GM12878 (cell line): ENCODE data around the gene GPC6. TPM values are rescaled to one million over a fixed set of nuclear protein-coding genes. Genes with fewer than 3 reads are reported as not detected.

Experiments
- ATAC-seq: fragments of 200-7000 bp; cut with Tn5 transposase; 3 replicates; pipeline ENCODE4 v1.9.1; 2020; ENCODE audit warnings: mild to moderate bottlenecking, moderate library complexity
- BruUV-seq: library from RNA; stranded (reverse); fragments of 400-500 nt; replicated peaks from 2 replicates; lab custom pipeline; 2021; lab: Mats Ljungman, UMichigan
- CTCF ChIA-PET: fragments of 300-600 bp; sonication (Branson Sonifier 250); formaldehyde crosslinking; extraction: SDS; loops from one replicate; lab custom pipeline; 2021; ENCODE audit warnings: inconsistent platforms; lab: Yijun Ruan, JAX
- POLR2A ChIA-PET: fragments of 350-600 bp; formaldehyde crosslinking; extraction: SDS; loops from one replicate; lab custom pipeline; 2021; ENCODE audit warnings: inconsistent platforms; lab: Charles Lee
- RAD21 ChIA-PET: fragments of 300-600 bp; sonication (Branson Sonifier 250); formaldehyde crosslinking; loops from one replicate; lab custom pipeline; 2023; ENCODE audit warnings: antibody characterized with exemption; ENCODE audit not compliant: unreplicated experiment; lab: Charles Lee
- SMC1A ChIA-PET: fragments of 300-600 bp; sonication (Branson Sonifier 250); formaldehyde crosslinking; loops from one replicate; lab custom pipeline; 2023; ENCODE audit not compliant: unreplicated experiment, uncharacterized antibody; lab: Charles Lee
- DNase-seq: peaks from one replicate; pipeline ENCODE4 v3.0.0-alpha.2; 2011; ENCODE audit warnings: low read depth, low spot score
- FAIRE-seq: peaks from 3 replicates; lab custom pipeline; 2011; peaks lifted over from hg19 to GRCh38; lab: Jason Lieb, UNC
- H2AFZ ChIP-seq: 2 replicates; pipeline ENCODE4 v1.6.0; 2011; ENCODE audit warnings: low read depth, low read length, control low read depth; ENCODE audit not compliant: control insufficient read depth
- H3K27ac ChIP-seq: 2 replicates; pipeline ENCODE4 v1.5.1; 2011; ENCODE audit warnings: control low read depth; ENCODE audit not compliant: control insufficient read depth, insufficient read depth
- H3K27me3 ChIP-seq, 2 experiments: replicated peaks in 1 of 2; 2 replicates each; pipeline versions ENCODE4 v1.6.0 to v1.6.1; 2011; ENCODE audit warnings: low read length in 1 of 2; ENCODE audit not compliant: control insufficient read depth in 2 of 2, insufficient read depth in 2 of 2
- H3K36me3 ChIP-seq, 2 experiments: 2 replicates each; pipeline ENCODE4 v1.5.1; 2011; ENCODE audit warnings: low read length in 1 of 2; ENCODE audit not compliant: control insufficient read depth in 2 of 2, insufficient read depth in 2 of 2
- H3K4me1 ChIP-seq: 2 replicates; pipeline ENCODE4 v1.6.1; 2011; ENCODE audit warnings: mild to moderate bottlenecking, low read length, moderate library complexity, mixed read lengths; ENCODE audit not compliant: control insufficient read depth, insufficient read depth
- H3K4me2 ChIP-seq: 2 replicates; pipeline ENCODE4 v1.6.0; 2011; ENCODE audit warnings: control low read depth; ENCODE audit not compliant: control insufficient read depth, insufficient read depth
- H3K4me3 ChIP-seq: fragments of 200-600 bp; sonication (generic); 2 replicates; pipeline ENCODE4 v1.5.1; 2016
- H3K79me2 ChIP-seq: 2 replicates; pipeline ENCODE4 v1.6.0; 2011; ENCODE audit warnings: low read length; ENCODE audit not compliant: control insufficient read depth, insufficient read depth
- H3K9ac ChIP-seq: 2 replicates; pipeline ENCODE4 v1.8.0; 2011; ENCODE audit warnings: low read length, control low read depth, mixed read lengths; ENCODE audit not compliant: control insufficient read depth, insufficient read depth
- H3K9me3 ChIP-seq: replicated peaks from 3 replicates; pipeline ENCODE4 v1.5.1; 2011; ENCODE audit warnings: mild to moderate bottlenecking, low read length; ENCODE audit not compliant: control insufficient read depth, insufficient read depth
- H4K20me1 ChIP-seq: 2 replicates; pipeline ENCODE4 v1.6.0; 2011; ENCODE audit not compliant: control insufficient read depth, insufficient read depth
- FOXK2 ChIP-seq: fragments of 450-650 bp; IDR thresholded peaks from 2 replicates; pipeline ENCODE4 v1.6.1; 2017; ENCODE audit warnings: mild to moderate bottlenecking, moderate library complexity
- GABPA ChIP-seq: IDR thresholded peaks from 2 replicates; pipeline ENCODE4 v1.6.1; 2014; ENCODE audit warnings: antibody characterized with exemption, low read depth, mild to moderate bottlenecking, inconsistent platforms
- RUNX3 ChIP-seq: IDR thresholded peaks from 2 replicates; pipeline ENCODE4 v1.6.1; 2012; ENCODE audit warnings: low read length, inconsistent platforms
- in situ Hi-C: fragments of 300-500 bp; cut with MboI; formaldehyde crosslinking; loops from 9 replicates; pipeline ENCODE4 v1.14.3; 2018; ENCODE audit warnings: mixed read lengths
- intact Hi-C: fragments of 100-400 bp; cut with micrococcal nuclease; formaldehyde crosslinking; loops from one replicate; pipeline ENCODE4 v1.14.2; 2022; ENCODE audit not compliant: unreplicated experiment
- polyA plus RNA-seq, 11 experiments: library from polyadenylated mRNA; depleted of rRNA in 4 of 11; unstranded in 6 of 11; stranded (reverse) in 5 of 11; fragments of >200 nt; fragmentation: Nextera tagmentation in 4 of 11; fragmentation: Illumina TruSeq in 1 of 11; extraction: Ambion mirVana in 4 of 11; extraction: Trizol in 1 of 11; gene quantifications; 1 replicate in 1 of 11; 2 replicates in 10 of 11; pipeline versions ENCODE4 v1.2.1 to v1.2.3, GENCODE V29; 2011 to 2016; ENCODE audit warnings: inconsistent platforms in 2 of 11, missing spikeins in 2 of 11, low read depth in 1 of 11
- total RNA-seq, 4 experiments: library from RNA; depleted of rRNA in 3 of 4; stranded (reverse); fragments of >200 nt in 3 of 4; fragmentation: Illumina TruSeq in 1 of 4; extraction: Trizol in 1 of 4; gene quantifications; 2 replicates each; pipeline versions ENCODE4 v1.2.1 to v1.2.3, GENCODE V29; 2013 to 2021
- TF ChIP-seq, protein P1 (sequence below): fragments of 450-650 bp; formaldehyde crosslinking; IDR thresholded peaks from 2 replicates; pipeline ENCODE4 v1.5.0; 2022; ENCODE audit warnings: mild to moderate bottlenecking, missing genetic modification characterization
- TF ChIP-seq, protein P2 (sequence below): IDR thresholded peaks from 2 replicates; pipeline ENCODE4 v1.6.1; 2012; ENCODE audit warnings: mild to moderate bottlenecking, low read depth, low read length
- TF ChIP-seq, protein P3 (sequence below): fragments of 450-650 bp; IDR thresholded peaks from 2 replicates; pipeline ENCODE4 v1.6.1; 2017; ENCODE audit warnings: antibody characterized with exemption, mild to moderate bottlenecking, moderate library complexity
- TF ChIP-seq, protein P4 (sequence below): IDR thresholded peaks from 2 replicates; pipeline ENCODE4 v1.6.1; 2011; ENCODE audit warnings: borderline replicate concordance, low read depth, mild to moderate bottlenecking, moderate library complexity, mixed read lengths, low read length; ENCODE audit not compliant: insufficient read depth; ENCODE audit errors: extremely low read length
- TF ChIP-seq, protein P5 (sequence below): fragments of 450-650 bp; conservative IDR thresholded peaks from 2 replicates; pipeline ENCODE4 v1.6.1; 2017; ENCODE audit warnings: mild to moderate bottlenecking, moderate library complexity

GPC6 gene
- total and polyA plus RNA-seq, 10 of the 15 experiments (the other 5 are each of a cell fraction or from before 2014, with no cell fraction given) = 0.03 to 0.04 (median 0.03) TPM; not detected in 7

DNA sequence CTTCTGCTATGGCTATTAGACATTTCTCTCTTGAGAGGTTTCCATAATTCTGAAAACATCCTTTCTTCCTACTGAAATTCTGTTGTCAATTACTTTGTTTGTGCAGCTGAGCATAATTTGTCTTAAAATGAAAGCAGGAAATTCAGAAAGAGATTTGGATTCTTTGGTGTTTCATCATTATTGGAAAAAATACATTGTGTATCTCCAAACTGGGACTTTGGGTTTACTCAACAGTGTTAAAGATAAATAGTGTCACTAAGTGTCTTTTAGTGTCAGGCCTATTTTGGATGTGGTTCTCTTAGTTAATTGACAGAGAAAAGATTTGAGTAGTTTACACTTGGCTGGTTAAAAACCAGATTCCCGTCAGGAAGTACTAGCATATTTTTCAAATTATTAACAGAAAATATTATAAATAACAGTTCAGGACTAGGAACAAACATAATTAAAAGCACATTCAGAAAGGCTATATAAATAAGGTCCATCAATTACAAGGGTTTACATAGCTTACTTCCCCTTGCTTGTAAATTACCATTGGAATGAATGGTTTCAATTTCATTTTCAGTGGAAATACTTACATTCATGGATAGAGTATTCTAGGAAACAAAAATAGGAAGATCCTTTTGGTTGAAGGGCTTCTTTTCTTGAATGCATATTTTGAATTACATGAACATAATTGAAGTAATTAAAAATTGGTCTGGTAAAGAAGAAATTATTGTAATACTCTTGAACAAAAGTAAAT is 483.1 kb downstream of the GPC6 start (continued):
- TF ChIP-seq, protein P1, sequence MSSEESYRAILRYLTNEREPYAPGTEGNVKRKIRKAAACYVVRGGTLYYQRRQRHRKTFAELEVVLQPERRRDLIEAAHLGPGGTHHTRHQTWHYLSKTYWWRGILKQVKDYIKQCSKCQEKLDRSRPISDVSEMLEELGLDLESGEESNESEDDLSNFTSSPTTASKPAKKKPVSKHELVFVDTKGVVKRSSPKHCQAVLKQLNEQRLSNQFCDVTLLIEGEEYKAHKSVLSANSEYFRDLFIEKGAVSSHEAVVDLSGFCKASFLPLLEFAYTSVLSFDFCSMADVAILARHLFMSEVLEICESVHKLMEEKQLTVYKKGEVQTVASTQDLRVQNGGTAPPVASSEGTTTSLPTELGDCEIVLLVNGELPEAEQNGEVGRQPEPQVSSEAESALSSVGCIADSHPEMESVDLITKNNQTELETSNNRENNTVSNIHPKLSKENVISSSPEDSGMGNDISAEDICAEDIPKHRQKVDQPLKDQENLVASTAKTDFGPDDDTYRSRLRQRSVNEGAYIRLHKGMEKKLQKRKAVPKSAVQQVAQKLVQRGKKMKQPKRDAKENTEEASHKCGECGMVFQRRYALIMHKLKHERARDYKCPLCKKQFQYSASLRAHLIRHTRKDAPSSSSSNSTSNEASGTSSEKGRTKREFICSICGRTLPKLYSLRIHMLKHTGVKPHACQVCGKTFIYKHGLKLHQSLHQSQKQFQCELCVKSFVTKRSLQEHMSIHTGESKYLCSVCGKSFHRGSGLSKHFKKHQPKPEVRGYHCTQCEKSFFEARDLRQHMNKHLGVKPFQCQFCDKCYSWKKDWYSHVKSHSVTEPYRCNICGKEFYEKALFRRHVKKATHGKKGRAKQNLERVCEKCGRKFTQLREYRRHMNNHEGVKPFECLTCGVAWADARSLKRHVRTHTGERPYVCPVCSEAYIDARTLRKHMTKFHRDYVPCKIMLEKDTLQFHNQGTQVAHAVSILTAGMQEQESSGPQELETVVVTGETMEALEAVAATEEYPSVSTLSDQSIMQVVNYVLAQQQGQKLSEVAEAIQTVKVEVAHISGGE (CRISPR knock-in tag) = no peak
- TF ChIP-seq, protein P2, sequence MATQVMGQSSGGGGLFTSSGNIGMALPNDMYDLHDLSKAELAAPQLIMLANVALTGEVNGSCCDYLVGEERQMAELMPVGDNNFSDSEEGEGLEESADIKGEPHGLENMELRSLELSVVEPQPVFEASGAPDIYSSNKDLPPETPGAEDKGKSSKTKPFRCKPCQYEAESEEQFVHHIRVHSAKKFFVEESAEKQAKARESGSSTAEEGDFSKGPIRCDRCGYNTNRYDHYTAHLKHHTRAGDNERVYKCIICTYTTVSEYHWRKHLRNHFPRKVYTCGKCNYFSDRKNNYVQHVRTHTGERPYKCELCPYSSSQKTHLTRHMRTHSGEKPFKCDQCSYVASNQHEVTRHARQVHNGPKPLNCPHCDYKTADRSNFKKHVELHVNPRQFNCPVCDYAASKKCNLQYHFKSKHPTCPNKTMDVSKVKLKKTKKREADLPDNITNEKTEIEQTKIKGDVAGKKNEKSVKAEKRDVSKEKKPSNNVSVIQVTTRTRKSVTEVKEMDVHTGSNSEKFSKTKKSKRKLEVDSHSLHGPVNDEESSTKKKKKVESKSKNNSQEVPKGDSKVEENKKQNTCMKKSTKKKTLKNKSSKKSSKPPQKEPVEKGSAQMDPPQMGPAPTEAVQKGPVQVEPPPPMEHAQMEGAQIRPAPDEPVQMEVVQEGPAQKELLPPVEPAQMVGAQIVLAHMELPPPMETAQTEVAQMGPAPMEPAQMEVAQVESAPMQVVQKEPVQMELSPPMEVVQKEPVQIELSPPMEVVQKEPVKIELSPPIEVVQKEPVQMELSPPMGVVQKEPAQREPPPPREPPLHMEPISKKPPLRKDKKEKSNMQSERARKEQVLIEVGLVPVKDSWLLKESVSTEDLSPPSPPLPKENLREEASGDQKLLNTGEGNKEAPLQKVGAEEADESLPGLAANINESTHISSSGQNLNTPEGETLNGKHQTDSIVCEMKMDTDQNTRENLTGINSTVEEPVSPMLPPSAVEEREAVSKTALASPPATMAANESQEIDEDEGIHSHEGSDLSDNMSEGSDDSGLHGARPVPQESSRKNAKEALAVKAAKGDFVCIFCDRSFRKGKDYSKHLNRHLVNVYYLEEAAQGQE = no peak
- TF ChIP-seq, all 136 proteins: peak for 0

DNA sequence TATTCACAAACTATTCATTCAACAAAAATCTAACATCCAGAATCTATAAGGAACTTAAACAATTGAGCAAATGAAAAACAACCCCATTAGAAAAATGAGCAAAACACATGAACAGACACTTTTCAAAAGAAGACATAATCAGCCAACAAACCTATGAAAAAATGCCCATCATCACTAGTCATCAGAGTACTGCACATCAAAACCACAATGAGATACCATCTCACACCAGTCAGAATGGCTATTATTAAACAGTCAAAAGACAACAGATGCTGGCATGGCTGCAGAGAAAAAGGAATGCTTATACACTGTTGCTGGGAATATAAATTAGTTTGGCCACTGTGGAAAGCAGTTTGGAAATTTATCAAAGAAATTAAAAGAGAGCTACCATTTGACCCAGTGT is 487.6 kb downstream of the GPC6 start:
- FAIRE-seq = no peak
- no peak overlapping the region for H3K4me2 ChIP-seq
- H3K27me3 ChIP-seq = no peaks in the 10 kb centered on the region
- ATAC-seq = no peak
- no peaks in the 10 kb centered on the region for H3K4me1 ChIP-seq
- no peak overlapping the region for H3K27ac ChIP-seq
- H2AFZ ChIP-seq = no peak overlapping the region
- RAD21 ChIA-PET = no interaction called here
- in situ Hi-C loops = no loop called here
- no peak for DNase-seq
- H3K4me3 ChIP-seq = no peak overlapping the region
- BruUV-seq = no TSS peak
- POLR2A ChIA-PET = no interaction called here
- CTCF ChIA-PET = no interaction called here
- no peaks in the 10 kb centered on the region for H3K79me2 ChIP-seq
- H4K20me1 ChIP-seq = no peaks in the 10 kb centered on the region
- intact Hi-C loops = no loop called here
- H3K9ac ChIP-seq = no peak overlapping the region
- no peaks in the 10 kb centered on the region for H3K9me3 ChIP-seq
- SMC1A ChIA-PET = no interaction called here
- no peaks in the 10 kb centered on the region for H3K36me3 ChIP-seq
- no peak for TF ChIP-seq RUNX3
- TF ChIP-seq, protein P3, sequence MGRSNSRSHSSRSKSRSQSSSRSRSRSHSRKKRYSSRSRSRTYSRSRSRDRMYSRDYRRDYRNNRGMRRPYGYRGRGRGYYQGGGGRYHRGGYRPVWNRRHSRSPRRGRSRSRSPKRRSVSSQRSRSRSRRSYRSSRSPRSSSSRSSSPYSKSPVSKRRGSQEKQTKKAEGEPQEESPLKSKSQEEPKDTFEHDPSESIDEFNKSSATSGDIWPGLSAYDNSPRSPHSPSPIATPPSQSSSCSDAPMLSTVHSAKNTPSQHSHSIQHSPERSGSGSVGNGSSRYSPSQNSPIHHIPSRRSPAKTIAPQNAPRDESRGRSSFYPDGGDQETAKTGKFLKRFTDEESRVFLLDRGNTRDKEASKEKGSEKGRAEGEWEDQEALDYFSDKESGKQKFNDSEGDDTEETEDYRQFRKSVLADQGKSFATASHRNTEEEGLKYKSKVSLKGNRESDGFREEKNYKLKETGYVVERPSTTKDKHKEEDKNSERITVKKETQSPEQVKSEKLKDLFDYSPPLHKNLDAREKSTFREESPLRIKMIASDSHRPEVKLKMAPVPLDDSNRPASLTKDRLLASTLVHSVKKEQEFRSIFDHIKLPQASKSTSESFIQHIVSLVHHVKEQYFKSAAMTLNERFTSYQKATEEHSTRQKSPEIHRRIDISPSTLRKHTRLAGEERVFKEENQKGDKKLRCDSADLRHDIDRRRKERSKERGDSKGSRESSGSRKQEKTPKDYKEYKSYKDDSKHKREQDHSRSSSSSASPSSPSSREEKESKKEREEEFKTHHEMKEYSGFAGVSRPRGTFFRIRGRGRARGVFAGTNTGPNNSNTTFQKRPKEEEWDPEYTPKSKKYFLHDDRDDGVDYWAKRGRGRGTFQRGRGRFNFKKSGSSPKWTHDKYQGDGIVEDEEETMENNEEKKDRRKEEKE = no peak
- TF ChIP-seq GABPA = no peak
- TF ChIP-seq FOXK2 = no peak
- TF ChIP-seq, protein P4, sequence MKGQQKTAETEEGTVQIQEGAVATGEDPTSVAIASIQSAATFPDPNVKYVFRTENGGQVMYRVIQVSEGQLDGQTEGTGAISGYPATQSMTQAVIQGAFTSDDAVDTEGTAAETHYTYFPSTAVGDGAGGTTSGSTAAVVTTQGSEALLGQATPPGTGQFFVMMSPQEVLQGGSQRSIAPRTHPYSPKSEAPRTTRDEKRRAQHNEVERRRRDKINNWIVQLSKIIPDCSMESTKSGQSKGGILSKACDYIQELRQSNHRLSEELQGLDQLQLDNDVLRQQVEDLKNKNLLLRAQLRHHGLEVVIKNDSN = no peak
- TF ChIP-seq, protein P5, sequence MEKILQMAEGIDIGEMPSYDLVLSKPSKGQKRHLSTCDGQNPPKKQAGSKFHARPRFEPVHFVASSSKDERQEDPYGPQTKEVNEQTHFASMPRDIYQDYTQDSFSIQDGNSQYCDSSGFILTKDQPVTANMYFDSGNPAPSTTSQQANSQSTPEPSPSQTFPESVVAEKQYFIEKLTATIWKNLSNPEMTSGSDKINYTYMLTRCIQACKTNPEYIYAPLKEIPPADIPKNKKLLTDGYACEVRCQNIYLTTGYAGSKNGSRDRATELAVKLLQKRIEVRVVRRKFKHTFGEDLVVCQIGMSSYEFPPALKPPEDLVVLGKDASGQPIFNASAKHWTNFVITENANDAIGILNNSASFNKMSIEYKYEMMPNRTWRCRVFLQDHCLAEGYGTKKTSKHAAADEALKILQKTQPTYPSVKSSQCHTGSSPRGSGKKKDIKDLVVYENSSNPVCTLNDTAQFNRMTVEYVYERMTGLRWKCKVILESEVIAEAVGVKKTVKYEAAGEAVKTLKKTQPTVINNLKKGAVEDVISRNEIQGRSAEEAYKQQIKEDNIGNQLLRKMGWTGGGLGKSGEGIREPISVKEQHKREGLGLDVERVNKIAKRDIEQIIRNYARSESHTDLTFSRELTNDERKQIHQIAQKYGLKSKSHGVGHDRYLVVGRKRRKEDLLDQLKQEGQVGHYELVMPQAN = no peak
